NCI-H345 treated with DMSO at 0.1 percent for 48 hours (cell line): Measurements from ENCODE around the gene AKAP8.
"Not testable (repeated sequence)": the region's sequence is repeated elsewhere in the genome, so short reads cannot be mapped to it uniquely, and the experiment has no call there.

Experiments used
- DNase-seq: peaks from one replicate; lab custom pipeline; 2025; ENCODE audit not compliant: unreplicated experiment; lab: John Stamatoyannopoulos, UW

AKAP8 gene

DNA sequence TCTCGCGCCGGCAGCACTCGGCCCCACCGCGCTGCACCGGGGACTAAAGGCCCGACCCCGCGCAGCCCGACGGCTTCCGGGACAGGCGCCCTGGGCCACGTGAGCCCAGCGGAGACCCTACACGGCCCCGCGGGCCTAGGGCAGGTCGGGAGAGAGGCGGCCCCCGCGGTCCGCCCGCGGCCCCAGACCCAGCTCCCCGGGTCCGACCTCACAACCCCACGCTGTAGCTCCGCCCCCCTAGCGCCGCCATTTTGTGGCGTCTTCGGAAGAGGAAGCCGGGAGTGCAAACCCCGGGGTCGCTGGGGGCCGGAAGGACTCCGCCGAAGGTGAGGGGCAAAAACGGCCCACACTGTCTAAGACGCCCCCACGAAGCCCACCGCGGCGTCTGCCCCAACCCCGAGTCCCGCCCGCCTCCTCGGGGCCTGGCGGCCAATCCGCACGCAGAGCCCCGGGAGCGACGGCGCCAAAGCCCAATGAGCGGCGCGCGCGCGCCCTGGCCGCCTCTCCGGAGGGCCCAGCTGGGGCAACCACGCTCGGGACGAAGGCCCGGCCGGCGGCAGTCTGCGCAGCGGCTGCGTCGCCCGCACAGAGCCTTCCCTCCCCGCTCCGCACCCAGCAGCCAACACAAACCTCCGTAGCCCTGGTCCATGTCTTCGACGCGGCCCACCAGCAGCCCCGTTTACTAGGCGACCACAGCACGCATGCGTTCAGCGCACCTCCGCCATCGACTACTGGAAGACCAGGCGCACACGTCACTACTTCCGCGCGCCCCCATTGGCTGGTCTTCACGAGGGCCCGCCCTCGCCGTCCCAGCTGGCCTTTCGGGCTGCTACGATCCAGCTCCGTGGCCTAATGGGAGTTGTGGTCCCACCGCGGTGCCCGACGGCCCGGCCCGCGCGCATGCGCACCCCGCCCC, at the start of gene AKAP8:
Gene AKAP8 (minus strand): TSS at position 705 of the 916 bp plus-strand sequence. CDS start 56 bp downstream, at position 649.
- peak; percentile 80 for DNase-seq

DNA sequence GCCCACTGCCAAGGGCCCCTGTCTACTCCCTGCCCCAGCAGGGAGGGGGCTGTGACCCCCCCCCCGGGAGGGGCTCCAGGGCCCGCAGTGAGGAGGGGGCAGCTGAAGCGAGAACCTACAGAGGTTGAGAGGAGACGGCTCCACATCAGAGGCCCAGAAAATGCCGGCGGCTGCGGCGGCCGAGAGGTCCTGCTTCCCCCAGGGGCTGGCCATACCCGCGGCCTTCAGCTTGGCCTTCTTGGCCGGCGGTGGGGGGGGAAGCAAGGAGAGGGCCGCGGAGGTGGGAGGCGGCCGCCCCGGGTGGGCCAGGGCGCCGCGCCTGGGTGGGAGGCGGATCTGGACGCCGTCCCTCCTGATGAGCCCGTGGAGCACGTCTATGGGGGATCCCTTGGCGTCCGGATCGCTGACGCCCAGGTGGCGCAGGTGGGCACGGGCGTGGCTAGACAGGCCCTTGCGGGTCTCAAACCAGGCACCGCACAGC, 48.4 kb upstream of the AKAP8 start:
- no peak for DNase-seq

DNA sequence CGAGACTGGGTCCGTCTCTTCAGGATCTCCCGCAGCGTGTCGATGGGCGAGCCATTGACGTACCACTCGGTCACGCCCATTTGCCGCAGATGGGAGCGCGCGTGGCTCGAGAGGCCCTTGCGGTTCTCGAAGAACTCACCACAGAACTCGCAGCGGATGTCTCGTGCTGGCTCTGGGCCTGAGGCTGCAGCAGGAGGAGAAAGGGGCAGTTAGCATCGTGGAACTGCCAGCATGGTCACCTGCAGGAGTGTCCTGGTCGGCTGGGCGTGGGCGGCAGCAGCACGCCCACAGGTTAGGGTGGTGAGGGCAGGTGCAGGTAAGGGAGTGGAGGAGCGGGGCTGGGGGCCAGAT, 47.7 kb upstream of the AKAP8 start:
- DNase-seq = no peak

DNA sequence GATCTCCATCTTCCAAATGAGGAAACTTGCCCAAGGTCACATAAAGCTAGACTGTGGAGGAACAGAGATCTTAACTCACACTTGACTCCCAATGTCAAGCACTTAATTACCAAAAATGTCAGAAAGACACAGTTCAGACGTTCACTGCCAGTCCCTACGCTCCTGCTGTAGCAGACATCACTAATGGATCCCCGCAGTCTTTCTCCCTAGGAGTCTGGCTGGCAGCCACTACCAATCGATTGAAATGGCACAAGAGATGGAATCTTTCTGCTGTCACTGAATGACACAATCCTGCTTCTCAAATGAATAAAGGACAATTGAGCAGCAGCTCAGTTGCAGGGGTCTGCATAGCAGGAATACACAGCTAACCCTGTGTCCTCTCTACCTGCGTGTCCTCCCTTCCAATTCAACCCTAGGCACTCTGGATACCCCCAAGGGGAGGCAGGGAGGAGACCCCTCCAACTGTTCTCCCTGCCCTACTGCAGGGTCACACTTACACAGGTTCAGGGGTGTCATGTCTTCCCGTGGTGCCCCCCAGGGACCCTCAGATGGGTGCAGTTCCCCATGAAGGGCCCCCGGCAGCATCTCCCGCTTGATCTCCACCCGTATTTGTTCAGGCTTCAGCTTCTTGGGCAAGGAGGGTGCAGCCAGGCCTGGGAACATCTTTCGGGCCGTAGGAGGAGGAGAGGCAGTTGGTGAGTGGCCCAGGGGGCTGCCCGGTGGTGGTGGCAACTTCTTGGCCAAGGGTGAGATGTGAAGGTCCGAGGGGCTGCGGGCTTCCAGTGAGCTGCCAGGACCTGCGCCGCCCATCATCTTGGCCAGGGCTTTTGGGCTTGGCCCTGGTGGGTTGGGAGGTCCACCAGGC, 47.1 kb upstream of the AKAP8 start:
- DNase-seq = no peak

DNA sequence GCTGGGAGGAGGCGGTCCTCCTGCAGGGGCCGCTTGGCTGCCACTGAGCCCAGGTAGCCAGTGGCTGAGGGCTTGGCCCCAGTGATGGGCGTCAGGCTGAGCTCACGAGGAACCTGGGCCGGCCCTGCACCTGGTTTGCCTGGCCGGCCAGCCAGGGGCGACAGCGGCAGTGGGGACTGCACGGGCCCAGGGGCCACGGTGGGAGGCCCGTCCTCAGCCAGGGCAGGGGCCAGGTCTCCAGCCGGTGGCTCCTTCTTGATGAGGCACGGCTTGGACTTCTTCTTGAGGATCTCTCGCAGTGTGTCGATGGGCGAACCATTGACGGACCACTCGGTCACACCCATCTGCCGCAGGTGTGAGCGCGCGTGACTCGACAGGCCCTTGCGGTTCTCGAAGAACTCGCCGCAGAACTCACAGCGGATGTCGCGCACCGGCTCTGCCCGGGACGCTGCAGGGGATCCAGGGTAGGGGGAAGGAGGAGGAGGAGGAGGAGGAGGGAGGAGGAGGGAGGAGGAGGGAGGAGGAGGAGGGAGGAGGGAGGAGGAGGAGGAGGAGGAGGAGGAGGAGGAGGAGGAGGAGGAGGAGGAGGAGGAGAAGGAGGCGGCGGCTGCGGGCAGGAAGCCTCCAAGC, 45.8 kb upstream of the AKAP8 start:
- DNase-seq = no peak

DNA sequence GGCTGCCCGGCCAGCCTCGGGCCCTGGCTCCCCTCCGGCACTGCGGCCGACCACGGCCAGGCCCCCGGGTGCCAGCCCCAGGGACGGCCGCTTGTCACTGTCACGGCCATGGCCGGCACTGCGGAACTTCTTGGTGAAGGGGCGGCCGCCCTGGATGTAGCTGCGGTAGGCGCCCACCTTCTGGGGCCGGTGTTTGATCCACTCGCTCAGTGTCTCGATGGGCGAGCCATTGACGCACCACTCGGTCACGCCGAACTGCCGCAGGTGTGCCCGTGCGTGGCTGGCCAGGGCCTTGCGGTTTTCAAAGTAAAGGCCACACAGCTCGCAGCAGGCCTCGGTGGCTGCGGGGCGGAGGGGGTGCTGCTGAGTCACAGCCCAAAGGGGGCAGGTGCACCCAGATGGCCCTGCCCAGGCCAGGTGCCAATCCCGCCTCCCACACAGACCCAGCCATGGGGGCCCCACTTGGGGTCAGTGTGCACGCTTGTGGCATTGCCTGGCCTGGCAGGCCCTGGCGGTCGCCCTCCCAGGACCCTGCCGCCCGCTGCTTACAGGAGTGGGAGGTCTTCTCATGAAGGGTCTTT, 45.2 kb upstream of the AKAP8 start:
- no peak for DNase-seq

DNA sequence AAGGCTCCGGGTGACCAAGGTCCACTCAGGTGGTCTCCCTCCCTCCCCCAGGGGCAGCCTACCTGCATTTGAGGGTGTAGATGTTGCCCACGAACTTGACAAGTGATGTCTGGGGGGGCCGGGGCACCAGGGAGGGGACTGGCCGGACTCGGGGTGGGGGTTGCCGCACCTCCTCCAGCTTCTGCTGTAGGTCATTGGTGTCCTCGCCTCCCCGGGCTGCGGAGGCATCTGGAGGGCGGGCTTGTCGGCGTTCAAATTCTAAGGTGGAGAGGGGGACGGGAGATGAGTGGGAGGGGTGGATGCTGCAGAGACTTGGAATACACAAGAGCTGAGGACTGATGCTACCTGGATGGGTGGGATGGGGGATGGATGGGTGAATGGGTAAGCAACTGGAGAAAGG, 44.5 kb upstream of the AKAP8 start:
- no peak for DNase-seq

DNA sequence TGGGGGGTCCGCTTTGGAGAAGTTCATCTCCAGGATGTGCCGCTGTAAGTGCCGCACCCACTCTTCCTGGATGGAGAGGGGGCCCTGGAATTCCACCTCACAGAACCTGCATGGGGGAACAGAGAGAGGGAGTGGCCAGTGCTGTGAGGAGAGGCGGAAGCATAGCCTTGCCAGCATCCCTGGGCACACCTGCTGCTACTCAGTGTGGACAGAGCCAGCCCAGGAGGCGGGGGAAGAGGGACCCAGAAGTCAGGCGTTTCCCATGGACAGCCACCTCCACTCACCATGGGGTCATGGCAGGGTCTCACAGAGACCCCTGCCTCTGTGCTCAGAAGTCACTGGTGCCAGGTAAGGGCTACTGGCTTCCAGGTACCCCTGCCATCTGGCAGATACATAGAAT, 43.5 kb upstream of the AKAP8 start:
- no peak for DNase-seq

DNA sequence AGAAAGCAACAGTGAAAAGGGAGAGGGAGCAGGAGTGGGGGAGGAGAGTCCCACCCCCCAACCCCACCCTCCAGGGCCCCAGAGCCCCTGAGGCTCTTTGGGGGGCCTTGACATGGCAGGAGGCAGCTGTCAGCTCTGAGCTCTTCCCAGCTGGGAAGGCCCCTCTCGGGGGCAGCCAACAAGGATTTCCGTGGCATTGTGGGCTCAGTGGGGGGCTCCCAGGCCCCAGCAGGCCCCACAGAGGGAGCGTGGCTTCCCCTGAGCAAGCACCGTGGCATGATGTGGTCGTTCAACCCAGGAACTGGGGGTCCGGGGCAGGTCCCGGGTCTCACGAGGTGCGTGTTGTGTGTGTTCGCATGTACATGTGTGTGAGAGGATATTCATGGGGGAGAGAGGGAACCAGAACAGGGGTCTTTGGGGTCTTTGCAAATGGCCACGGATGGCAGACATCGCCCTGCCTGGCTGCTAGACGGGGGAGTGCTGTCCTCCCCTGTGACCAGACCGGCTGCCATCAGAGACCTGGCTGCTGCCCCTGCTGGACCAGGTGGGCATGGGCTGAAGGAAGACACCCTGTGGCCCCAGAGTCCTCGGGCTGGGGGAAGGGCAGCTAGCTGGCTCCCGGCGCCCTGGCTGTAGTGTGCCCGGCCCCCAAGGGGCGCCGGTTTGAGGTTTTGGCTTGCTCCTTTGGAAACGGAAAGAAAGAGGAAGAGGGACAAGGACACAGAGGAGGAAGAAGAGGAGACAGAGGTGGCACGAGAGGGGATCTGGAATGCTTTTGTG, 42.9 kb upstream of the AKAP8 start:
- no peak for DNase-seq

DNA sequence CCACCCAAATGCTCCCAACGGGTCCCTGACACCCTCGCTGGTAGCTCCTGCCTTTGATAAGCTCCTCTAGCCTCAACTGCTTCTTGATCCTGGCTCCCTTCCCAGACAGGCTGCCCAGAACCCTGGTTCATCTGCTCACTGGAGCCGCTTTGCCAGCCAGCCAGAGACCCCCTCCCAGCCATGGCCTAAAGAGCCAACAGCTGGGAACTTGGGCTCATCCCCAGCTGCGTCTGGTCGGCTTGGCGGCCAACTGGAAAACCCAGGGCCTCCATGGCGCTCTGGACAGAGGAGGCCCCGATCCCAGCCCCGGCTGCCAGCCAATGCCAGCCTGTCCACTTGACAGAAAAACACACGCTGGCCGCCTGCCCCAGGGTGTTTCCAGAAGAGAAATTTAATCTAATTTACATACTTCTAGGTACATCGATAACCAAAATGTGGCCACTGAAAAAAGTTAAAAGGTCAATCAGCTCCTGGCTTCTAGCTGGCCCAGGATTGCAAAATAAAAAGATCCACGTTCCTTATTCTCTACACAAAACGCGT, 42.2 kb upstream of the AKAP8 start:
- DNase-seq = no peak

DNA sequence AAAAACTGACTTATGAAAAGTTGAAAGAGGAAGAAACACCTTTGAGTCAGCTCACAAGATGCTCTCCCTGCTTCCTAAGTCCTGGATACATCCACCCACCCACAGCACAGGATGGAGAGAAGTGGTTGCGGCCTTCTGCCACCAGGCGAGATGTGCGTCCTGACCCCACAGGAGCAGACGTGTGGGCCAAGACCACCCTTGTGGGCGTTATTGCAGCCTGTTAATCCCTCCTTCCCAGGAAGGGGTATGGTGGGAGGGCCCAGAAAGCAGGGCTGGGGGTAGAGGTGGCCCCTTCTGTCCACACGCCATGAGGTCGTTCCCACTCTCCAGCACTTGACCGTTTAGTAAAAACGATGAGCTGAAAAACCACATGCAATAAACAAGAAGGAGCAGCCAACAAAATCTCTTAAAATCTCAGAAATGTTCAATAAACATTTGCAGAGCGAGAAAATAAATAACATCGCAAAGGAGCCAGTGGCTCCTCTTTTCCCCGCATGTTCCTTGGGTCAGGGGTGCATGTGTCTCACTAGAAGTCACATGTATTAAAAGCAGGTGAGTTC, 41.6 kb upstream of the AKAP8 start:
- no peak for DNase-seq

DNA sequence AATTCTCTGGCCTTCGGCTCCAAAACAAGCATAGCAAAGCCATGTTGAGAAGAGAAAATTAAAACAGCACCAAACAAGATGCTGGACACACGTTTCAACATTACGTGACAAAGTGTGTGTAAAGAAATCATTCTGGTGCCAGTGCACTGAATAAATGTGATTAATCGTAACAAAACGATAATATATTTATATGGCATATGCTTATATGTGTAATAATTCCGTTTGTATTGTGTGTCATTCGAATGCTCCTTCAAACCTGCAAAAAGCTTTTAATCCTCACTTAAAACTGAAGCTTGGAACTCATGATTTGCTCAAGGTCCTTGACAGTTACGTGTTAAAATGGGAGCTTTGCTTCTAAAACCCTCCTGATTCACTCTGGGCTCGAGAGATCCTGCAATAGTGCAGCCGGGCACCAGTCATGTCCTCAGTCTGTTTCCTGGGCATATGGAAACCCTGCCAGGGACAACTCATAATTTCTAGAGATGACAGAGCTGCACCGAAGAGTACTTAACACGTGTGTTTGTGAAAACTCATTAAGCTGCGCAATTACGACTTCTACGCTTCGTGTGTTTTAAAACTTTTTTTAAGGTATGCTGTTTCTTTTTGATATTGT, 39.9 kb upstream of the AKAP8 start:
- no peak for DNase-seq

DNA sequence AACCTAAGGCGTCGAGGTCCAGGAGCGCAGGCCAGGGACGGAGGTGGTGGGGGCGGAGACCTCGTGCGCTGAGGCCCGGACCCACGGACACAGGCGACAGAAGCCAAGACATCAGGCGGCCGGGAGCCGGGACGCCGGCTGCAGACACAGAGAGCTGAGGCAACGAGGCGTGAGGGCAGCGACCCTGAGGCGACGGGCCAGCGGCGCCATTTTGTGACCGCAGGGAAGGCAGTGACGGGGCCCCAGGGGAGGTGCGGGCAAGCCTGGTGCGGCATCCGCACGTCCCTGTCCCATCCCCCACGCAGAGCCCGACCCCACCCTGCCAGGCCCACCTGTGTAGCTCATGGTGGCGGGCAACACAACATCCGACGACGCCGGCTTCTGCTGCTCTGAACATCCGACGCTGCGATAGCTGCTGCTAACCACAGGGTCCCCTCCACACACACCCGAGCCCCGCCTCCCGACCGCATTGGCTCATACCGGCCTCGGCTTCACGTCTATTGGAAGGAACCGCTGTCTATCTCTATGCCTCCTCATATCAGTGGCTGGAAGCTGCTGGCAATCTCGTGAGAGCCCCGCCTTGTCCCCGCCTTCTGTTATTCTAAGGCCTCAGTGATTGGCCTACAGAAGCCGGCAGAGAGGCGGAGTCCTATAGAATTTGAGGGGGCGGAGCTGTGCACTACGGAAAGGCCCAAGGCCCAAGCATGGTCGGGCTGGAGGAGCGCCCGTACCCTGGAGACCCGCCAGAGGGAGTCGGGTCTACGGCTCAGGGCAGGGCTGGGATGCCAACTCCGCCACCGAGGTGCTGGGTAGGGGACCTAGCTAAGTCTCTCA, 39.2 kb upstream of the AKAP8 start, which contains the start of gene AKAP8L:
Gene AKAP8L (minus strand): TSS at position 410 of the 834 bp plus-strand sequence. CDS start 65 bp downstream, at position 345.
- DNase-seq = peak; percentile 93

DNA sequence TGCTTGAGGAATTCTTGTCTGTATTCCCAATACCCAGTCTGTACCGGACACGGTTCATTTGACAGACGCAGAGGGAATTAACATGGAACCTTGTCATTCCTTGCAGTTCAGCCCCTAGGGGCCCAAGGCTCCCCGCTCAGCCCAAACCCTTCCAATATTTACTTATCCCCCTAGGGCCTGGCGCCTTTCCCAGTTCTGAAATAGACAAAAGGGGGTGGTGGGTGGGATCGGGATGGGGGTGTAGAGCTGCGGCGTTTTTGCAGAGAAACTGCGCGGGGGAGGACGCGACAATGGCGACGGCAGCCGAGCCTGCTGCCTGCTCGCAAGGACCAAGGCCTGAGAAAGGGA, 38.6 kb upstream of the AKAP8 start:
- DNase-seq = peak; percentile 71

DNA sequence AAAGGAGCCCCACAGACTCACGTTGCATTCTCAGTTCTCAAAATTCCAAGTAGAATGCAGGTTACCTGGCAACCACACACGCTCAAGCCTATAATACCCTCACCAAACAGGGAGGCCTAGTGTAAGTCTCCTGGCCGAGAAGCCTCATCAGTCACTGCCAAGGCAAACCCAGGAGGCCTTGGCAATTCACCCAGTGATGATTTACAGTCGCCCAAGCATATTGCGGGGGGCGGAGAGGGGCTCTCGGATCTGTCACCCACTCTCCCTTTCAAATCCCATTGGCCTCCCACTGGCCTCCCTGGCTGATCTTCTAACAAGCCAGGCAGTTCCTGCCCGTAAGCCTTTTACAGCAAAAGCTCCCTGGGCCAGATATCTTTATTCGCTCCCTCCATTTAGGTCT, 38.1 kb upstream of the AKAP8 start:
- no peak for DNase-seq

DNA sequence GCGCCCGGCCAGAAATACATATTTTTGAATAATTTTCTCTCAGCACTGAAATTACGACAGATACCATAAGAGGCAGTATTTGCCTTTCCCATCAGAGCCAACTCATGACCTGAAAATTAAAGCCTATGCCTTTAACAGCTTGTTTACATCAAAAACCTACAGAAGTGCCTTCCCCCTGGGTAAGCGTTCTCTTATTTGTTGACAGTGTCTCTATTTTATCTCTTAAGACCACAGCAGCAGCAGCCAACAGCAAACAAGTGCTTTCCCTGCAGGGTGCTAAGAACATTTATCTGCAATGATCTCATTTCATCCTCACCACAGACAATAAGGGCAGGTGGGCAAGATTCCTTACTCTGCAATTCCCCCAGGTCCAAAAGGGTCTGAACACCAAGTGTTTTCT, 33.2 kb upstream of the AKAP8 start:
- DNase-seq = peak; percentile 77

DNA sequence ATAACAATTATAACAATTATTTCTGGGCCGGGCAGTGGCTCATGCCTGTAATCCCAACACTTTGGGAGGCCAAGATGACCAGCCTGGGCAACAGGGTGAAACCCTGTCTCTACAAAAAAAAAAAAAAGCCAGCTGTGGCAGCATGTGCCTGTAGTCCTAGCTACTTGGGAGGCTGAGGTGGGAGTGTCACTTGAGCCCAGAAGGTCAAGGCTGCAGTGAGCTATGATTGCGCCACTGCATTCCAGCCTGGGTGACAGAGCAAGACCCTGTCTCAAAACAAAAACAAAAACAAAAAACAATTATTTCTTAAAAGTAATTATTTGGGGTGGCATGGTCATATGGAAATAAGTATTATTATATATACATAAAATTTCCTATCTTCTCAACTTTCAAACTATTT, 31.8 kb upstream of the AKAP8 start:
- not testable (repeated sequence) for DNase-seq

DNA sequence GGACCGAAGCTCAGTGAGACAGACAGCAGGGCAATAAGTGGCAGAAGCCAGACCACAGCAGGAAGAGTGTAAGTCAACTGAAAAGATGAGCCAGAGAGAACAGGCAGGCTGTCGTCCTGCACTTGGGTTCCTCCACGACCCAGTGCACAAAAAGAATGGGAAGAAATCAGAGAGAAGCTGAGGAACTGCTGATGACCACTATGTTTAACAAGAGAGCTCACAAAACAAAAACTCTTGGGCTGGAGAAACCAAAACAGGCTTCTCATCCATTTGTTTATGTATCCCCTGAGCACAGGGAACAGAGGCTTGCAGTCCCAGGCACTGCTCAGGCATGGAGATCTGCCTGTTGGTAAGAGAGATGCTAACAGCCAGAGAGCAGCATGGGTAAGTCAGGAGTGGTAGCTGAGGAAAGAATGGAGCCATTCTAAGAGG, 25.2 kb upstream of the AKAP8 start:
- no peak for DNase-seq
